NCI-H2227 (cell line): ENCODE results near the gene PDE11A.

Experiments used
- DNase-seq: peaks from one replicate; lab custom pipeline; 2025; ENCODE audit not compliant: unreplicated experiment; lab: John Stamatoyannopoulos, UW

PDE11A gene

GRCh38 chr2:177730363-177730762, 342.2 kb downstream of the PDE11A start:
- no peak for DNase-seq

- no peak for DNase-seq
Measured at GRCh38 chr2:177728920-177729319, 343.7 kb downstream of the PDE11A start.

DNA sequence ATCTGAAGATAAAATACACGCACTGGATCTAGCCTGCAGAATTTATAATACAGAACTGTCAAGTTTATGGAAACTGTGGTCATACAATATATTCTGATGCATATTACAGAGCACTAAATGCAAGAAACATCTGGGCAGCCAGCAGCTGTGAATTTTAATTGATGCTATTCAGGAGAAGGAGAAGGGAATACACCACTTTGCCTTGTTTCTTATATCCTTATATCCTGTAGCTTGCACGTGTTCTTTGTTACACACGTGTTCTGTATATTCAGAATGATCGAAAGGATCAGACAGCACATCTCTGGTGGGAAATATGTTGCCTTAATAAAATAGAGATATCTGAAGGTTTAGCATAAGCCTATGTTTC, 344.2 kb downstream of the PDE11A start:
- DNase-seq: no peak

- DNase-seq: no peak
Measured at GRCh38 chr2:177727577-177728398, 344.8 kb downstream of the PDE11A start.

- no peak for DNase-seq
Measured at GRCh38 chr2:177726931-177727348, 345.6 kb downstream of the PDE11A start.

DNA sequence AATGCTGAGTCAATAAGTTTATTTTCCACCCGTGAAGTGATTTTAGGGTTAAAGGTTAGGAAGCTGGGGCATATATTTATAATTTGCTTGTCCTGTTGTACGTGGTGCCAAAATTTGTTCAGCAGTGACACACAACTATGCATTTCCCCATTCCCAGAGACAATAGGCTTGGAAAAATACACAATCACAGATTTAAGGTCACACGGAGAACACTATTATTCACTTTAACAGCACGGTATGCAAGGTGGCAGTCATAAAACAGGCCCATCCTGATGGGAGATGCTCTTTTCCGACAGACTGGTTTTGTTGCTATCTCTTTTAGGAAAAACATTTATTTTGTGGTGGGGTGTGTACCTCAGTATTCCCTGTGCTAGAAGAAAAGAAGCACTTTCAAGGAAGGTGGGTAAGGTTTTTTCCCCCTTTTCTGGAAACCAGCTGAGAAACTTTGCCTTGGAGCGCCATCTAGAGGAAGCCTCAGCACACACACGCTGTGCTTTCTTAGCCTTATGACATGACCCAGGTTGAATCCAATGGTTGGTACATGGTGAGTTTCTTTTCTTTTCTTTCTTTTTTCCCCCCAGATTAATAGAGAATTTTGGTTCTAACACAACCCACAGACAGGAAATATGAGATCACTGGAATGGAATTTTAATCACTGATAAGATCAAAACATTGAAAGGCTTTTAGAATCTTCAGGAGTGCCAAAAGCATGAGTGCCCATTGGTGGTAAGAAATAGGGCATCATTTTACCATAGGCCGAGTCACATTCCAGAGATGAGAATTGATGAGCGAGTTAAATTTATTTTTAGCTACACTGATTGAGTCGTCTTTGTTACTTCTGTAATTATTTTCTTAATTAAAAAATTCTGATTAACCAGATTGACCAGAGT, 347.9 kb downstream of the PDE11A start:
- DNase-seq: peak; percentile 86

GRCh38 chr2:177723235-177723634, 349.3 kb downstream of the PDE11A start:
- peak; percentile 14 for DNase-seq

DNA sequence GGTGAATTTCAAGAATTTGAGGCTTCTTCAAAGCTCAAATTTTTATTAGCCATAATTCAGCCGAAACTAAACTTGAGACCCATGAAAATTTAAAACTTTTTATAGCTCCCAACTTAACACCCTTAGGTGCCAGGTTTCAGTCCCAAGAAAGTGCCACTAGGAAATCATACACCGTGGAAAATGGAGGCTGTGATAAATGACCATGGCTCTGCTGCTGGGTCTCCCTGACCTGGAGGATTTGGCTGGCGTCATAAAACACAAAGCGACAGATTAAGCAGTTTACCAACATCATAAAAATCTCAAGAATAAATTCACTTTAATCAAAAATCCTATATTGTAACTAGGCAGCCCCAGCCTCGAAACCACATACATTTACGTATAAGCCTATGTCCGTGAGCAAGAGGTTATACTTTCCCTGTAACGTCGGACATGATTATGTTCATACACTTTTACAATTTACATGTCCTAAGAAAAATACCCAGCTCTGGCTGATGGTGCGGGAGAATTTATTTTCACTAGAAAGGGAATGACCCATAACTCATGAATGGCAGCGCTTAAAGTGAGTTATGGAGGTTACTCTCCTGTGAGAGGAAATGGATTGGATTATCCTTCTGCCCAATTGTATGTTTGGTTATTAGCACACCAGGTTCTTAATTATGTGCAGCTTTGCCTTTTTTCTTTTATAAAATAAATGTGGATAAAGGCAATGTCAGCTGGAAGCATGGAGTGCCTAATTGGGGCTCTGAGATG, 350.6 kb downstream of the PDE11A start:
- peak; percentile 13 for DNase-seq

GRCh38 chr2:177721087-177721486, 351.5 kb downstream of the PDE11A start:
- DNase-seq: no peak

DNA sequence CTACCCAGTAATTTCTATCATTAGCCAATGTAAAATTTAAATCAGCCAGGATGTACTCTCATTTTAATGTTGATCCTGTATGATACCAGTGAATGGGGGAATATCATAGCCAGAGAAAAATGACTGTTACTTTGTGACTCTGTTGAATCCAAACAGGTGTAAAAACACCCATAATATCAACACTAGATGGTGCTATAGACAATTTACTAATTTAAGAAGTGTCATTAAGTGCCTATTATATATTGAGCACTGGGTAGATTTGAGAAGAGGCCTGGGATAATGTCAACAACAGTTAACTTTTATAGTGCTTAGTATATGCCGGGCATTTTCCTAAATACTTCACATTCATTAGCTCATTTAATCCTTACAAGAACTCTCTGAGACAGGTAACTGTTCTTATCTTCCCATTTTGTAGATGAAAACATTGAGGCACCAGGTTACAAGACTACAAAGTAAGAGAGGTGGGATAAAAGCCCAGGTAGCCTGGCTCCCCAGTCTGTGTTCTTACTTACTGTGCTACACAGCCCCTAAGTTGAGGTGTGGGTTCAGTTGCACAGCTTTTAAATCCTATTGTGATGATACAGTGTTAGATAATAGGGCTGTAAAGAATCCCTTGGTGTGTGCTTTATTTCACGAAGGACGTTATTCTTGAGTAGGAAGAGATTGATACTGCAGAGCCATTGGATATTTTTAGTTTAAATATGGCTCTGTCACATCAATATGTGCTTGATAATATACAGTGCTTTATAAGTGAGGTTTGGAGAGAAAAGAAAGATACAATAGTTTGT, 354.6 kb downstream of the PDE11A start:
- no peak for DNase-seq

GRCh38 chr2:177716484-177716883, 356.1 kb downstream of the PDE11A start:
- no peak for DNase-seq

GRCh38 chr2:177715771-177716170, 356.8 kb downstream of the PDE11A start:
- DNase-seq: no peak

DNA sequence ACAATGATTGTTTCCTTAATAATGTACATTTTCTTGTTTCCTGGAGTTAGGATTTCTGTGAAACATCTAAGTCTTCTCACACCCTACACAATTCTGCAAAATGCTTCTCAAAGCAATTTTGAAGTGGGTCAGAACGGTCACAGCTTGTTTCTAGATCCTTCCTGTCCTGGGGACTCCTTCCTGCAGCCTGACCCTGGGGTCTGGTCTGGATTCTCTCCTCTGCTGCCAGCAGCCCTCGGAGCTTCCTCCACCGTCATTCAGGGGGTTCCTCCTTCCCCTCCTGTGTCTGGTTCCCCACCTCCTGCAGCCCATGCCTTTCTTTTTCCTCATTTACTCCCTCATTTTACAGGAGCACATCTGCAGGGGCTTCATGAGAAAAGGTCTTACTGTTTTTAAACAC, 357.9 kb downstream of the PDE11A start:
- DNase-seq: no peak

GRCh38 chr2:177712462-177712861, 360.1 kb downstream of the PDE11A start:
- no peak for DNase-seq

DNA sequence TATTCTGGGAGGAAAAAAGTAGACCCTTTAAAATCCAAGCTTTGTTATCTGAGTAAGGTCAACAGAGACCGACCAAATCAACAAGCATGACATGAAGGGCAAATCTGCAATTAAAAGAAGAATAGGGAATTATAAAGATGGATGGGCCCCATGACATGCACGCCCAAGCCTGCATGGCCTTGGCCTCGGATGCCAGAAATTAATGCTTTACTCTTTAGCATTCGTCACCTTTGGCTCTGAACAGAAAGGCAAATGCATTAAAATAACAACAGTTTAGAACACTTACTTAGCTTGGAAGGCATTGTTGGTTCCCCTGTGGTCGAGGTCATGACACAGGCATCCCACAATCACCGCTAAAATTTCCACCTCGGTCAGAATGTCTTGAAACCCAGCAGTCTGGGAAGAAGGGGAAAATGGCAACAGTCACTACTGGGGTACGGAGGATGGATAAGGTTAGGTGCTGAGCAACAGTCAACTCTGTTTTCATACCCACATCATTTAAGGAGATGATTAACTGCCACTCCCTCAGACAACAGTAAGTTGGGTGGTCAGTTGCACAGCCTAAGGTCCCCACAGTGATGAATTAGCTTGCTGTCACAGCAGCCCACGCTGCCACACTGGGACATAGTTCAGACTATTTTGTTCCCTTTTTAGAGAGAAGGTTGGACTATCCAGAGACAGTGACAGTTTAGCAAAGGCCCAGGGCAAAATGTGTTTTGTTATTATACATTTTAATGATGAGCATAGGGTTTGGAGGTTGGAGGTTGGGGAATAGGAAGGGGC, 360.9 kb downstream of the PDE11A start:
- DNase-seq: no peak

GRCh38 chr2:177710889-177711288, 361.7 kb downstream of the PDE11A start:
- DNase-seq: no peak

GRCh38 chr2:177709986-177710401, 362.6 kb downstream of the PDE11A start:
- DNase-seq: no peak

GRCh38 chr2:177708660-177709444, 363.7 kb downstream of the PDE11A start:
- DNase-seq: no peak

- no peak for DNase-seq
Measured at GRCh38 chr2:177708106-177708505, 364.5 kb downstream of the PDE11A start.
